GM23248 (cell line): Measurements from ENCODE around the gene AGBL3.

Experiments used
- EZH2 ChIP-seq: fragments of 200-600 bp; sonication (generic); IDR thresholded peaks from 2 replicates; pipeline ENCODE4 v1.6.1; 2018; ENCODE audit warnings: antibody characterized with exemption, mild to moderate bottlenecking; ENCODE audit not compliant: insufficient read depth, poor library complexity, severe bottlenecking
- EZH2phosphoT487 ChIP-seq: fragments of 200-600 bp; sonication (generic); IDR thresholded peaks from 2 replicates; pipeline ENCODE4 v1.6.1; 2018; ENCODE audit warnings: antibody characterized with exemption, moderate library complexity, mild to moderate bottlenecking, low read depth; ENCODE audit not compliant: insufficient read depth

DNA sequence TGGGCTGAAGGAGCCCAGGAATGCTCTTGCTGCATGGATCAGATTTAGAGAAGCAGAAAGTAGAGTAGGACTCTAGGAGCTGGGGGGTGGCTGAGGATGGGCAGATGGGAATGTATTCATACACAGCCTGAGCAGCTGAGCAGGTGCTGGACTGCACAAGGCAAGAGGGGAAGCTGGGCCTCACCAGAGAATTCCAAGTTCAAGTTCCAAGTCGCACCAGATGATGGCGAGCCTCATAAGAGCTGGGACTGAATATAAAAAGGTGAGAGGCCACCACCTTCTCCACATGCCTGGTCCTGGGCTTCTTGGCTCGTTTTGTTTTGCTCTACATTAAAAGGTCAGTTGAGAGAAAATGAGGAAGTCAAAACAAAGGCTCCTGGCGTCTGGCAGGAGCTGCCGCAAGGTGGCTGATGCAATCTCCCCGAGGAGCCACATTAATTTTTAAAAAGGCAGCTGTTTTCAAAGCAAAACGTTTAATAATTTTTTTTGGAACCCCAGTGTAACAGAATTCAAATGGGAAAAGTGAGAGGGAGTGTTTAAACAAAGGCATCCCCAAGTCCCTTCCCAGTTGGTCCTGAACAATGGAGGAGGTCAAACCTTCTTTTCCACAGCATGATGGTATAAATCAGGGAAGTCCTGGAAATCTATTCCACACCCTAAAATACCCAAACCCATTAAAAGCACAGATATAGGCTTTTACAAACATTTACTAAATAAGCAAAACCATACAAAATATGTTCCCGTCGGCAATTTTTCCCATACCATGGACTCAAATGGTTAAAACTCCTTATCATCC lies 174.7 kb downstream of the AGBL3 start:
- TF ChIP-seq EZH2 (no peak), EZH2phosphoT487 (no peak)
